NCI-H2227 treated with DMSO at 0.1 percent for 48 hours (cell line): Measurements from ENCODE around the gene DEUP1.

Source experiments
- DNase-seq: peaks from one replicate; lab custom pipeline; 2025; lab: John Stamatoyannopoulos, UW

The DEUP1 gene

GRCh38 chr11:93480256-93480655 lies 149.7 kb downstream of the DEUP1 start:
- DNase-seq, result no peak

DNA sequence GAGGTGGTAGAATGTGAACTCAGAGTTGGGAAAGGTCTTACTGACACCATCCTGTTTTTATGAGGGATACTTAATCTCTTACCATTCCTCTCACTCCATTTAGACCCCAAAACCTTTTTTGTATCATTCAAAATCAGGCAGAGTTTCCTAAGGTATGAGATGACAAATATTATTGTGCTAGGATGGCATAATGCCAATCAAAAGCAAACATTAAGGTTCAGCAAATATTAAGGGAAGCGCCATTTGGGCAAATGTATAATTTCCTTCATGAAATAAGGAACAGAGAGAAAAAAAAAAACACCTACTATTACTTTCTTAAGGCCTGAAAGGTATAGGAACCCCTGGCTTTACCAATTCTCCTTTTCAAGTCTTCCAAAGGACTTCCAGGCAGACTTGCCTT lies 150.2 kb downstream of the DEUP1 start:
- no peak for DNase-seq

DNA sequence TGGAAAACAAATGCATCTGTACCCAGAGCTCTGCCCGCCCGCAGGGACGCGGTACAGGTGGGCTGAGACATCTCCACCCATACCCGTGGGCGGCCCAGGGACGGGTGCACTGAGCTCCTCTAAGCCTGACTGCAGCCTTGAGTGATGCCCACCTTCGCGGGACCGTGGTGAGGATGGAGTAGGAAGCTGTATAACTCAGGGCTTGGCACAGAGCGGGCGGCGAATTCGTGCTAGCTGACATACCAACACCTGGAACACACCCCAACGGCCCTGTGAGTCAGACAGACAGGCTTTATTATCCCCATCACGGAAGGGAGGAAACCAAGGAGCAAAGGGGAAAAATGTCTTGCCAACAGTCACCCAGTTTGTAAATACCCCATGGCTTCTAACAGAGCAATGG lies 150.7 kb downstream of the DEUP1 start:
- DNase-seq, result no peak

- no peak for DNase-seq
These were observed 151.2 kb downstream of the DEUP1 start for GRCh38 chr11:93481696-93482095.

DNA sequence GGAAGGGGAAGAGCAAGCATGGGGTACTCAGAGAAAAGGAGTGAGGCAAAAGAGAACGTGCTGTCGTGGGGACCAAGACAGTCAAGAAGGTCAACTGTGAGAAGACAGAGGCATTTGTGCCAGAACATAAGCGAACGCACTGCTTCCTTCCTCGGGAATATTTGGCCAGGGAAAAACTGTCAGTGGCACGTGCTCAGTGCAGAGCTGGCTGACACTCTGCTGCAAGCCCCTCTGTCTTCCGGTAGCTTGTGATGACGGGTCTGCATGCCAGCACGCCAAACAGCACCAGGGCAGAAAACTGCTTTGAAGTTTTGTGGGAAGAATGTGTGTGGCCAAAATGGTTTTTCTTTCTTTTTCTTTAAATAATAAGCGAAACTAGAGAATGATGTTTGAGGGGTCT lies 152.0 kb downstream of the DEUP1 start:
- no peak for DNase-seq

DNA sequence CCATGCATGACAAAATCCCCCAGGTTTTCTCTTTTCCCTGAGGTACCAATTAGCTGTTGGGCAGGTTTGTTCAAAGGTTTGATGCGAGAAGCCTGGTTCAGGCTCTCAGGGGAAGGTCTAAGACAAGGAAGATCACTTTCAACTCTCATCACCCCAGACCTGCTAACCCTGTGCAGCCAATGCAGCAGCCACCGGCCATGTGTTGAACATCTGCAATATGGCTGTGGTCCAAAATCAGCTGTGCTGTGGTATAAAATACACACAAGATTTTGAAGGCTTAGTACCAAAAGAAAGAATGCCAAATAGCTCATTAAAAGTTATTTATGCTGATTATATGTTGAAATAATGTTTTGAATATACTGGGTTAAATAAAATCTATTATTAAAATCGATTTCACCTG lies 154.2 kb downstream of the DEUP1 start:
- DNase-seq, result no peak

GRCh38 chr11:93485983-93486382 lies 155.4 kb downstream of the DEUP1 start:
- DNase-seq, result no peak

- DNase-seq, result peak; percentile 4
These were observed 156.5 kb downstream of the DEUP1 start for GRCh38 chr11:93487032-93487483.
